HG03378 (cell line): ENCODE data around the gene DNAH12.

Experiments used
- ATAC-seq: cut with Tn5 transposase; IDR thresholded peaks from one replicate; pipeline ENCODE4 v1.9.1; 2021; ENCODE audit warnings: mild to moderate bottlenecking, moderate library complexity; ENCODE audit not compliant: unreplicated experiment

DNAH12 gene

GRCh38 chr3:57544181-57545125 lies at the start of gene DNAH12:
DNAH12 (minus strand) TSS chr3:57544344; CDS start chr3:57542870, 1,474 bp downstream.
- ATAC-seq, result no peak

- no peak for ATAC-seq
Measured at GRCh38 chr3:57592306-57592705, 48.2 kb upstream of the DNAH12 start.

GRCh38 chr3:57587905-57588304 lies 43.8 kb upstream of the DNAH12 start:
- ATAC-seq, result no peak

- ATAC-seq, result no peak
Measured at GRCh38 chr3:57586778-57587177, 42.6 kb upstream of the DNAH12 start.

GRCh38 chr3:57583544-57583943 lies 39.4 kb upstream of the DNAH12 start:
- no peak for ATAC-seq

- ATAC-seq, result no peak
Measured at GRCh38 chr3:57582474-57583168, 38.5 kb upstream of the DNAH12 start.

GRCh38 chr3:57577801-57578200 lies 33.7 kb upstream of the DNAH12 start:
- no peak for ATAC-seq

GRCh38 chr3:57575966-57576626 lies 32.0 kb upstream of the DNAH12 start:
- no peak for ATAC-seq

GRCh38 chr3:57572096-57572495 lies 28.0 kb upstream of the DNAH12 start:
- no peak for ATAC-seq

GRCh38 chr3:57570878-57571277 lies 26.7 kb upstream of the DNAH12 start:
- no peak for ATAC-seq

- no peak for ATAC-seq
Measured at GRCh38 chr3:57569859-57570450, 25.8 kb upstream of the DNAH12 start.

- ATAC-seq, result no peak
Measured at GRCh38 chr3:57559526-57559925, 15.4 kb upstream of the DNAH12 start.

- no peak for ATAC-seq
Measured at GRCh38 chr3:57557085-57557537, 13.0 kb upstream of the DNAH12 start.

GRCh38 chr3:57556459-57557084 lies 12.4 kb upstream of the DNAH12 start:
- peak; percentile 28 for ATAC-seq

- peak; percentile 80 for ATAC-seq
Measured at GRCh38 chr3:57555738-57556458, 11.8 kb upstream of the DNAH12 start, which contains the start of gene PDE12. PDE12 (plus strand) TSS chr3:57556274; CDS start chr3:57556380, 106 bp downstream.

- ATAC-seq, result no peak
Measured at GRCh38 chr3:57555306-57555705, 11.2 kb upstream of the DNAH12 start.

GRCh38 chr3:57546616-57547015 lies 2.5 kb upstream of the DNAH12 start:
- no peak for ATAC-seq

GRCh38 chr3:57545636-57546268 lies 1.6 kb upstream of the DNAH12 start:
- ATAC-seq, result no peak

GRCh38 chr3:57538465-57538864 lies 5.7 kb downstream of the DNAH12 start:
- ATAC-seq, result no peak
